Activated T-helper 2 cell treated with anti-CD3 and anti-CD28 coated beads, Interferon-gamma antibody, Interleukin-2, Interleukin-4, amounts not matched to agents 10 μg/mL and 5 μg/mL and 100 μg/mL, durations not matched to agents 14 hours and 24 hours and 36 hours (primary cell): ENCODE measurements around the gene TTC1. TPM values are rescaled to one million over a fixed set of nuclear protein-coding genes. Genes with fewer than 3 reads are reported as not detected.
"Not testable (repeated sequence)": the region's sequence is repeated elsewhere in the genome, so short reads cannot be mapped to it uniquely, and the experiment has no call there.

ENCODE experiments used
- DNase-seq: peaks from one replicate; pipeline ENCODE4 v3.0.0; 2021; ENCODE audit warnings: low spot score
- H3K27ac Mint-ChIP-seq: one replicate; pipeline ENCODE4 v1.8.0; 2021; ENCODE audit warnings: mixed read lengths
- H3K27me3 Mint-ChIP-seq: one replicate; pipeline ENCODE4 v1.8.0; 2021; ENCODE audit warnings: low read depth, mixed read lengths
- H3K36me3 Mint-ChIP-seq: one replicate; pipeline ENCODE4 v1.8.0; 2021; ENCODE audit warnings: low read depth, mixed read lengths
- H3K4me1 Mint-ChIP-seq: one replicate; pipeline ENCODE4 v1.8.0; 2021; ENCODE audit warnings: low read depth, mixed read lengths
- H3K4me3 Mint-ChIP-seq: one replicate; pipeline ENCODE4 v1.8.0; 2021; ENCODE audit warnings: low read depth, mild to moderate bottlenecking, moderate library complexity, mixed read lengths
- H3K9me3 Mint-ChIP-seq: one replicate; pipeline ENCODE4 v1.8.0; 2021; ENCODE audit warnings: mixed read lengths
- intact Hi-C: fragments of 100-400 bp; cut with micrococcal nuclease; formaldehyde crosslinking; loops from one replicate; pipeline ENCODE4 v1.15.1; 2023
- total RNA-seq: library from RNA; stranded (reverse); gene quantifications from 2 replicates; pipeline ENCODE4 v1.2.3, GENCODE V29; 2022

The TTC1 gene
- total RNA-seq, 1 donor from 2014 or later, result 64.0 TPM

DNA sequence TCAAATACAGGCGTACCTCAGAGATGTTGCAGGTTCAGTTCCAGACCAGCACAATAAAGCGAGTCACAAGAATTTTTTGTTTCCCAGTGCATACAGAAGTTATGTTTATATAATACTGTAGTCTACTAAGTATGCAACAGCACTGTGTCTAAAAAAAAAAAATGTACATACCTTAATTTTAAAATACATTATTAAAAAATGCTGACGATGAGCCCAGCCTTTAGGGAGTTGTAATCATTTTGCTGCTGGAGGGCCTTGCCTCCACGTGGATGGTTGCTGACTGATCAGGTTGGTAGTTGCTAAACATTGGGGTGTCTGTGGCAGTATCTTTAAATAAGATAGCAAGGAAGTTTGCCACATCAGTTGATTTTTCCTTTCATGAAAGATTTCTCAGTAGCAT lies 48.3 kb downstream of the TTC1 start:
- H3K36me3 Mint-ChIP-seq, result peaks cover 59% of the 10 kb centered on the region
- H3K4me3 Mint-ChIP-seq, result no peak overlapping the region
- intact Hi-C loops, result no loop called here
- no peaks in the 10 kb centered on the region for H3K27me3 Mint-ChIP-seq
- no peaks in the 10 kb centered on the region for H3K4me1 Mint-ChIP-seq
- no peak overlapping the region for H3K27ac Mint-ChIP-seq
- DNase-seq, result no peak
- H3K9me3 Mint-ChIP-seq, result no peaks in the 10 kb centered on the region

DNA sequence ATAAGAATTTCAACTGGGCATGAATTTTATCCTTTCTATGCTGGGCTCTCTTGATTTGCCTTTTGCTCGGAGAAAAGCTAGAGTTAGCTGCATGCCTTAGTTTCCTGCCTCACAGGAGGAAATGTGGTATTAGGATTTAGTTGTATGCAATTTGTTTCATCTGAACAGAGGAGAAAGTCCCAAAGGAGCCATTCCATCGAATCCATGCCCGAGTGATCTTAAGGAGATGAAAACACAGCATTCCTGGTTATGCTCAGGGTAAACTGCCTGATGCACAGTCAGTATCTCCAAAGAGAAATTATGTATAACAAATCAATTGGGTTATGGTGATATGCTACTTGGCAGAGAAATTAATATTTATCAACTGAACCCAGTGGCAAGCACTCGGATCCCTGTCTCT lies 51.1 kb downstream of the TTC1 start:
- Mint-ChIP-seq H3K9me3 (no peaks in the 10 kb centered on the region), H3K36me3 (peaks cover 50% of the 10 kb centered on the region), H3K27ac (no peak overlapping the region), H3K4me1 (no peaks in the 10 kb centered on the region), H3K27me3 (no peaks in the 10 kb centered on the region), H3K4me3 (no peak overlapping the region)
- no peak for DNase-seq
- intact Hi-C loops, result no loop called here

DNA sequence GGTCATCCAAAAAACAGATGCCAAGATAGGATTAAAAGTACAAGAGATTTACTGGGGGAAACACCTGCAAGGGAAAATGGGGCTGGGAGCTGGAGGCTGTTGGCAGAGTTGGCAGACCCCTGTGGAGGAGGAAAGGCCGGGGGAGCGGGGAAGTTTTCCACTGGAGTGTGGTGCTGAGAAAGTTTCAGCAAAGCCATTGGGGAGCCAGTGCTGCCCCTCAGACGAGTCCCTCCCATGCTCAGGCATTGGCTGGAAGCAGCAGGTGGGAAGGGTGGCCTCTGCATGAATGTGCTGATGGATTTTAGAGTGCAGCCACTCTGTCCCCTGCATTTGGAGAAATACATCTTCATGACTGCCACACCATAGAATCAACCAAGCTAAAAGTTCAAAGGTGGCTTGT lies 52.8 kb downstream of the TTC1 start:
- Mint-ChIP-seq H3K27ac (no peak overlapping the region), H3K9me3 (no peaks in the 10 kb centered on the region), H3K27me3 (no peaks in the 10 kb centered on the region), H3K4me3 (no peak overlapping the region), H3K4me1 (no peaks in the 10 kb centered on the region), H3K36me3 (peaks cover 38% of the 10 kb centered on the region)
- intact Hi-C loops, result no loop called here
- no peak for DNase-seq

DNA sequence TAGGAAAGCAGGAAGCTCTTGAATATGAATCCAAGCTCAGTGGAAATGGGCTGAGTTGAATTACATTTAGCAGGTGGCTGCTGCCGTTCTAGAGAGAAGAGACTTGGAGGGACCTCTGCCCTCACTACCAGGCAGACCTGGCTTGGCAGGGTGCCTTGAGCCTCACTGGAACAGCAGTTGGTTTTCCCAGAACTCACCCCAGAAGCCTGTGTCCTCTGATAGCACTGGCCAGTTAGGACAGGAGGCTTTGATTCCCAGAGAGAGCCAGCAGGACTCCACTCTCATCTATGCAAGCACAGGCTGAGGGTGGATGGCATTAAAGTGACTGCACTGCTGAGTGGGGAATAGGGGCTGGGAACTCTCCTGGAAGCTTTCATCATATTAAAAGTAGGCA lies 55.5 kb downstream of the TTC1 start:
- intact Hi-C loops, result no loop called here
- Mint-ChIP-seq H3K27me3 (no peaks in the 10 kb centered on the region), H3K36me3 (peaks cover 23% of the 10 kb centered on the region), H3K27ac (no peak overlapping the region), H3K4me3 (no peak overlapping the region), H3K4me1 (no peaks in the 10 kb centered on the region), H3K9me3 (no peaks in the 10 kb centered on the region)
- no peak for DNase-seq

DNA sequence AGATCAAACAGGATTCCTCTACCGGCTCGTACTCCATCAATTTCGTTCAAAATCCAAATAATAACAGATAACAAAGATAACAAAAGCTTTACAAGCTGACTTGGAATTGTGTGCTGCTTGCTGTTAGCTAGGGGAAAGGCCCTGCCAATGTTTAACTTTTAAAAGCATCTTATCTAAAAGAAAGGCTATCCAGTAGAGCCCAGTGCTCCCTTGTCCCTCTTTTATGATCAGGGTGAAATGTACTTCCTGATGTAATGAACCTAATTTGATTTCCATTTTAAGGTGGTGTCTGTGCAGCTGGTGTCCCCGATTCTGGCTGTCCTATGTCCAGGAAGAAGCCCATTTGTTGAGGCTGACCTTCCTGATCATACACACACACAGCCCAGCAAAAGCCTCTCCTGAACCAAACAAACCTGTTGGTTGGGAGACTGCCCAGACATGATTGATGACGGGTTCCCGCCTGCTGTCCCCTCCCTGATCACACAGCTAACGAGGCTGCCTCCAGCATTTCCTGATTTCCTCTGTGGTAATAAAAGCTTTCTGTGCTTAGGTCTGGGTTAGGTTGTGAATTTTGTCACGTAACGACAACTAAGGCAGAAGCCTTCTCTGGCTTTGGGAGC lies 56.2 kb downstream of the TTC1 start:
- Mint-ChIP-seq H3K9me3 (no peaks in the 10 kb centered on the region), H3K4me3 (no peak overlapping the region), H3K27me3 (no peaks in the 10 kb centered on the region), H3K36me3 (peaks cover 20% of the 10 kb centered on the region), H3K27ac (no peak overlapping the region), H3K4me1 (no peaks in the 10 kb centered on the region)
- no peak for DNase-seq
- intact Hi-C loops, result no loop called here

DNA sequence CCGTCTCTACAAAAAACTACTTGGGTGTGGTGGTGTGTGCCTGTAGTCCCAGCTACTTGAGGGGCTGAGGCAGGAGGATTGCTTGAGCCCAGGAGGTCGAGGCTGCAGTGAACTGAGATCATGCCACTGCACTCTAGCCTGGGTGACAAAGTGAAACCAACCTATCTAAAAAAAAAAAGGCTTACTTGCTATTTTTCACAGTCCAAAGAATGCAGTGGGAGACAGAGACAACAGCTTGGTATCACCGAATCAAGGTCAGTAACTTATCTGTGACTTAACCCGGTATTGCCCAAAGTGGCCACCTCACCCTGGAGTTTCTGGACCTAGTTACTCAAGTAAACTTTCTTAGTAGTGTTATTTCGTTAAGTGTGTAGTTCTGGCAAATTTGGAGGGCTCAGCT lies 60.2 kb downstream of the TTC1 start:
- H3K36me3 Mint-ChIP-seq, H3K9me3 Mint-ChIP-seq, H3K27ac Mint-ChIP-seq, H3K4me3 Mint-ChIP-seq, DNase-seq, H3K27me3 Mint-ChIP-seq, intact Hi-C loops, H3K4me1 Mint-ChIP-seq: not testable (repeated sequence)

DNA sequence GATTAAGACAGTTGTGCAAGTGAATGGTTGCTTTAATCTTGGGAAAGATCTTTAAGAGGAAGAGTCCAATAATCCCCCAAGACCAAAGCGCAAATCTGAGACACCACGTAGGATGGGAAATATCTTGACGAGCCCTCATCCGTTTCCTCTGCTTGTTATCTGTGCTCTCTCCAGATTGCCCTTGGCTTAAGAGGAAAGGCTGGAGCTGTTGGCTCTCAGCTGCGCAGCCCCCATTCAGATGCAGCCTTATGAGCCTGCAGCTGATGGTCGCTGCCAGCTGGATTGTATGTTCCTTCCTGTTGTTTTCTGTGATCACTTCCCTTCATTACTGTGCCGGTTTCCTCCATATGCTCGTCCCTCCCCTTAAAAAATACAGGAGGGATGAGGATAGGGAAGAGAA lies 62.6 kb downstream of the TTC1 start:
- no peak for DNase-seq
- Mint-ChIP-seq H3K4me1 (peaks cover 5% of the 10 kb centered on the region), H3K36me3 (no peaks in the 10 kb centered on the region), H3K27ac (no peak overlapping the region), H3K27me3 (no peaks in the 10 kb centered on the region), H3K4me3 (no peak overlapping the region), H3K9me3 (no peaks in the 10 kb centered on the region)
- intact Hi-C loops, result no loop called here

DNA sequence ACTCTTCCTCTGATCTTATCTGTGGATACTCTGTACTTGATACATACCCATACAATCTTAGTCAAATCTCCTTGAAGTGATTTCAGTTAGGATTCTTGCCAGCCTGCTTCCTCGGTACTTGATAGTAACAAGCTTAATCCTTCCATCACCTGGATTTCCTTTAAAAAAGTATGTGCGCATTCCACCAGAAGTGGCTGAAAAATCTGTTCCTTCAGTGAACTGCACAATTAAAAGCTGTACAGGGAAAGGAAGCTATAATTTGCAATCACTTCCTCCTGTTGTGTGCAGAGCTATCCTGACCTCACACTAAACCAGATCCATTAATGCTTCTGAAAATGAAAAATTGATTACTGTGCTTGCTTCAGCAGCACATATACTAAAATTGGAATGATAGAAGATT lies 63.0 kb downstream of the TTC1 start:
- H3K4me1 Mint-ChIP-seq, result peaks cover 5% of the 10 kb centered on the region
- no peak for DNase-seq
- no peaks in the 10 kb centered on the region for H3K27me3 Mint-ChIP-seq
- no peaks in the 10 kb centered on the region for H3K9me3 Mint-ChIP-seq
- H3K36me3 Mint-ChIP-seq, result no peaks in the 10 kb centered on the region
- no peak overlapping the region for H3K4me3 Mint-ChIP-seq
- H3K27ac Mint-ChIP-seq, result no peak overlapping the region
- intact Hi-C loops, result no loop called here

DNA sequence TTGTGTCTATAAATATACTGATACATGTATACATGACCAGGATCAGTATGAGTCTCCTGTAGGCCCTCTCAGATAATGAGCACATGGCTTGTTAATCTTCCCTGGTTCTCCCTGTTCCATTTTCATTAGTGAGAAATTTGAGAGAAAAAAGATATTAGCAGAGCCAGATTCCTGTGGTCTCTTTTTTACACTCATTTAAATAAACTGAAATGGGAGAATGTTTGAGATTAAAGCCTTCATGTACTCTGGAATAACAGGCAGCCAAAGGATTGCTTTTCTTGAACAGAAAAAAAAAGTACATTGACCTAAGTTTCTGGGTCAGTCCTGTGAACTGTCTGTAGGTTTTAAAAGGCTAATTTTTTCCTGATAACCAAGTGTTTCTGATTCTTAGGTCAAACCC lies 66.1 kb downstream of the TTC1 start:
- Mint-ChIP-seq H3K27me3 (no peaks in the 10 kb centered on the region), H3K4me3 (no peak overlapping the region), H3K36me3 (peaks cover 7% of the 10 kb centered on the region), H3K27ac (no peak overlapping the region), H3K4me1 (peaks cover 5% of the 10 kb centered on the region), H3K9me3 (no peaks in the 10 kb centered on the region)
- no peak for DNase-seq
- intact Hi-C loops, result no loop called here

DNA sequence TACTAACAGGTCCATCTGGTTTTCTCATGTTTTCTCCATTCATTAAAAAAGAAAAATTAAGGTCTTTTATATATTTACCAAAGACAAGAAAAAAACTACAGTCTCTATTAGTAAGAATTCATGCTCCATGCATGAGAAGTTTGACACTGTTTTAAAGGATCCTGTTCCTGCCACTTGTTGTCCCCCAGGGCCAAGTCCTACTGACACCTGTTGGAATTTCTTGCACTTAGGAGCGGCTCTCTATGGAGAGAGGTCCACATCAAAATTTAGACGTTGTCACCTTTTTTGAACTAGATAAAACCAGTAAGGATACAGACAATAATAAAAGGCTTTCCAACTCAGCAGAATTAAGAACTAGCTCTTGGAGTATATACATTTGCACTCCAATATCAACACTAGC lies 68.1 kb downstream of the TTC1 start:
- no peaks in the 10 kb centered on the region for H3K27me3 Mint-ChIP-seq
- no peak for DNase-seq
- H3K36me3 Mint-ChIP-seq, result peaks cover 7% of the 10 kb centered on the region
- H3K9me3 Mint-ChIP-seq, result no peaks in the 10 kb centered on the region
- H3K4me3 Mint-ChIP-seq, result no peak overlapping the region
- no peak overlapping the region for H3K27ac Mint-ChIP-seq
- peaks cover 2% of the 10 kb centered on the region for H3K4me1 Mint-ChIP-seq
- intact Hi-C loops, result no loop called here

DNA sequence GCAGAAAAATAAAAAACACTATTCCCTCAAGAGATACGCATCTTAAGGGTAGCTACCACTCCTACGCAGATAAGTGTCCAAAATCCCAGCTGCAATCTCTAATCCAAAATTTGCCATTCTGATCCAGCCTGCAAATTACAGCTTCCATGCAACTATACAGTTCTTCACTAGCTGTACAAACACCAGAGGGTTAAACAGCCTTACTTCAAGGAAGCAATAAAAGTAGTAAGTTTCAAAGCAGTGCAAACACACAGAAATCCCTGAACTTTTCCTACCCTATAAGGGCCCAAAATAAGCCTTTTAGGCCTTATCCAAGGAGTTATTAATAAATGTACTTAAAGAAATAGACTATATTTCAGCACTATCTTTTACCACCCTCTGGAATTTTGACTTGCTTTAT lies 70.8 kb downstream of the TTC1 start:
- intact Hi-C loops, result loop anchor here (1.0 to 5.0 kb wide), 2 partner anchors 38 to 266 kb away; partner anchors contain the start of gene PWWP2A
- H3K9me3 Mint-ChIP-seq, result no peaks in the 10 kb centered on the region

DNA sequence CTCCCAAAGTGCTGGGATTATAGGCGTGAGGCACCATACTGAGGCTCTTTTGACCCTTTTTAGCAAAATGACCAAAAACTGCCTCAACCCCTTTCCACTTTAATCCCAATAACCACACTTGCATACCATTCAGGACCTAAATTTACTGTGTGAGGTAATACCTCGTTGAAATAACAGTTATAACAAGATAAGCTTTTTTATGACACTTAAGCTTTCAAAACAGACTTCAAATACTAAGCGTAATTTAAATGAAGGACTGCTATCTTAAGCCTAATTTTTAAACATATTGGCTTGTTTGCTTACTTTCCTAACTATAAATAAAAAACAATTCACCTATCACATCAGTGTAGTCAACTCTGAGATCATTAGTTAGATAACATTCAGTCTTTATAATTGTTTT lies 72.6 kb downstream of the TTC1 start:
- no peaks in the 10 kb centered on the region for H3K27me3 Mint-ChIP-seq
- DNase-seq, result no peak
- H3K4me1 Mint-ChIP-seq, result no peaks in the 10 kb centered on the region
- H3K9me3 Mint-ChIP-seq, result no peaks in the 10 kb centered on the region
- H3K36me3 Mint-ChIP-seq, result peaks cover 7% of the 10 kb centered on the region
- no peak overlapping the region for H3K4me3 Mint-ChIP-seq
- intact Hi-C loops, result loop anchor here (5.0 kb wide), 1 partner anchor 36 kb away; the partner anchor contains the start of gene PWWP2A
- no peak overlapping the region for H3K27ac Mint-ChIP-seq

More for the DNA sequence above, 70.8 kb downstream of the TTC1 start:
- H3K4me1 Mint-ChIP-seq, result no peaks in the 10 kb centered on the region
- no peaks in the 10 kb centered on the region for H3K27me3 Mint-ChIP-seq
- DNase-seq, result no peak
- H3K27ac Mint-ChIP-seq, result no peak overlapping the region
- H3K4me3 Mint-ChIP-seq, result no peak overlapping the region
- H3K36me3 Mint-ChIP-seq, result peaks cover 7% of the 10 kb centered on the region

DNA sequence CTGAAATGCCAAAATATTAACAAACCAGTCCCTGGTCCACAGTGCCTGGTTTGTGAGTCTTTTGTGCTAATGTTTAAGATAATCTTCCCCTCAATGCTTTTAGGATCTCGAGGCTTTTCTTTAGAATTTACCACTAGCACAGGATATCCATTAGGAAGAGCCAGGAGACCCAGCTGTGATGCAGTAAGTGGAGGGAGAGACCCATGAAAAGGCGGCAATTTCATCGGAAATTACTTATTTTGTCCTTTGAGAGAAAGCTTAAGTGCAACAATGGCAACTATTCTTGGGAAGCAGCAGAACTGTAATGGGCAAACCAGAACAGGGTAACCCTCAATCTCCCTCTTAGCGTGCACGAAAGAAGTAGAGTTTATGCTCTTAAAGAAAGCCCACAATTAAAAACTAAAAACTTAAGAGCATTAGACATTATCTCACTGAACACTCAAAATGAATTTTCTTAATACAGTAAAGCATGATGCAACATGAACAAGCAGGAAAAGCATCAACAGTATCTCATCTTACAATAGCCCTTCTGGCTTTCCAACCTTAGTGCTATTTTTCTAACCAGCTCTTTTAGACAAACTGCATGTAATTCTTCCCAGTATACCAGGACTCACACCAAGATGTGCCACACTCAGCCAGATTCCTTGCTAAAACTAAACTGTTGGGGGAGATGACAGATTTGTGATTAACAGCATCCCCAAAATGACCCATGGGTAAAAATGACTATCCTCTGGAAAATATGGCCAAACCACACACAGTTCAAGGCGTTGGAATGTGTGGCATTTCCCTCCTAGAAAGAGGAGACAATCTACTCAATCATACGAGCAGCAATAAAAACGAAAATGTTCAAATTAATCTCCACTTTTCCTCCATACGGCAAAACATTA lies 73.9 kb downstream of the TTC1 start:
- no peak overlapping the region for H3K27ac Mint-ChIP-seq
- H3K36me3 Mint-ChIP-seq, result no peaks in the 10 kb centered on the region
- intact Hi-C loops, result loop anchor here (5.0 kb wide), 1 partner anchor 34 kb away; the partner anchor contains the start of gene PWWP2A
- H3K4me1 Mint-ChIP-seq, result no peaks in the 10 kb centered on the region
- DNase-seq, result no peak
- H3K9me3 Mint-ChIP-seq, result no peaks in the 10 kb centered on the region
- no peak overlapping the region for H3K4me3 Mint-ChIP-seq
- H3K27me3 Mint-ChIP-seq, result no peaks in the 10 kb centered on the region
